Erythroblast (primary cell): ENCODE results near the gene RORC.

ENCODE experiments used
- GATA1 ChIP-seq: IDR thresholded peaks from 2 replicates; pipeline ENCODE4 v1.6.1; 2011; ENCODE audit warnings: low read depth, mild to moderate bottlenecking, control low read depth, low read length, moderate library complexity
- POLR2A ChIP-seq: IDR thresholded peaks from 2 replicates; pipeline ENCODE4 v1.6.1; 2011; ENCODE audit warnings: mild to moderate bottlenecking, low read length

GRCh38 chr1:151843398-151843797 lies 11.8 kb upstream of the RORC start:
- TF ChIP-seq POLR2A, result no peak
- no peak for TF ChIP-seq GATA1
